Spleen (tissue), 11 donors: ENCODE measurements around the gene FBXL13. TPM values are rescaled to one million over a fixed set of nuclear protein-coding genes. Genes with fewer than 3 reads are reported as not detected.

Source experiments
- DNase-seq: peaks from one replicate; pipeline ENCODE4 v3.0.0-alpha.2; 2020
- H3K27ac ChIP-seq, 8 donors: fragments of 200-600 bp; sonication (generic) in 7 of 8; 1 replicate in 4 of 8; 2 replicates in 4 of 8; pipeline versions ENCODE4 v1.5.0 to v1.8.0; 2016 to 2021; ENCODE audit warnings: inconsistent platforms in 4 of 8, mild to moderate bottlenecking in 4 of 8, moderate library complexity in 1 of 8
- H3K27me3 ChIP-seq, 7 donors: fragments of 200-600 bp; sonication (generic) in 6 of 7; replicated peaks in 1 of 7; 1 replicate in 4 of 7; 2 replicates in 3 of 7; pipeline versions ENCODE4 v1.5.0 to v1.8.0; 2016 to 2021; ENCODE audit warnings: inconsistent platforms in 3 of 7, mild to moderate bottlenecking in 1 of 7
- H3K36me3 ChIP-seq, 6 donors: fragments of 200-600 bp; sonication (generic) in 5 of 6; 1 replicate in 4 of 6; 2 replicates in 2 of 6; pipeline versions ENCODE4 v1.5.0 to v1.8.0; 2016 to 2021; ENCODE audit warnings: inconsistent platforms in 2 of 6
- H3K4me1 ChIP-seq, 6 donors: fragments of 200-600 bp; sonication (generic) in 5 of 6; 1 replicate in 3 of 6; 2 replicates in 3 of 6; pipeline versions ENCODE4 v1.5.0 to v1.8.0; 2016 to 2021; ENCODE audit warnings: inconsistent platforms in 3 of 6
- H3K4me3 ChIP-seq, 8 donors: fragments of 200-600 bp; sonication (generic) in 7 of 8; 1 replicate in 4 of 8; 2 replicates in 4 of 8; pipeline versions ENCODE4 v1.5.0 to v1.8.0; 2016 to 2021; ENCODE audit warnings: inconsistent platforms in 4 of 8, mild to moderate bottlenecking in 4 of 8, moderate library complexity in 2 of 8
- H3K9me3 ChIP-seq, 8 donors: fragments of 200-600 bp; sonication (generic) in 7 of 8; 1 replicate in 4 of 8; 2 replicates in 4 of 8; pipeline versions ENCODE4 v1.5.0 to v1.8.0; 2016 to 2021; ENCODE audit warnings: inconsistent platforms in 4 of 8
- POLR2A ChIP-seq, 3 donors: fragments of 450-650 bp; IDR thresholded peaks; one replicate each; pipeline ENCODE4 v1.5.1; 2017; ENCODE audit warnings: antibody characterized with exemption in 3 of 3, mild to moderate bottlenecking in 1 of 3
- POLR2AphosphoS5 ChIP-seq, 3 donors: sonication (generic); formaldehyde crosslinking; IDR thresholded peaks; one replicate each; pipeline ENCODE4 v1.5.1; 2017; ENCODE audit warnings: antibody characterized with exemption in 3 of 3
- WGBS, 5 donors: extraction: QIAGEN DNeasy Blood & Tissue Kit in 3 of 5; methylation state at CpG; one replicate each; pipeline versions ENCODE4 v1.1.5 to v1.1.7; 2013 to 2018; 5-methylcytosine and 5-hydroxymethylcytosine counted together
- intact Hi-C: fragments of 100-400 bp; cut with DNase I; formaldehyde crosslinking; loops from one replicate; pipeline ENCODE4 v1.15.0; 2023; ENCODE audit warnings: low total_unique reads
- polyA plus RNA-seq, 3 donors: library from polyadenylated mRNA; stranded (reverse); fragments of 200-250 nt; gene quantifications; one replicate each; pipeline ENCODE4 v1.2.1, GENCODE V29; 2013
- total RNA-seq, 7 donors: library from RNA; depleted of rRNA in 3 of 7; stranded (reverse); fragments of >200 nt in 3 of 7; fragmentation: NEBNext Ultra II Directional in 4 of 7; extraction: Animal tissue kit (Norgen Biotek cat#: 25700) in 4 of 7; gene quantifications; one replicate each; pipeline versions ENCODE4 v1.1.0 to v1.2.1, GENCODE V29; 2016 to 2021
- TF ChIP-seq, protein P1 (sequence below), 11 experiments: fragments of 200-600 bp in 7 of 11; fragments of 450-650 bp in 4 of 11; sonication (generic) in 4 of 11; IDR thresholded peaks in 8 of 11; conservative IDR thresholded peaks in 3 of 11; 1 replicate in 7 of 11; 2 replicates in 4 of 11; pipeline versions ENCODE4 v1.4.0 to v1.8.0; 2016 to 2021; ENCODE audit warnings: antibody characterized with exemption in 11 of 11, inconsistent platforms in 4 of 11, mild to moderate bottlenecking in 1 of 11
- donor health status: healthy with polysubstance abuse.
- donor health status: DM: no; HTN: no; CAD: no; lungs with moderate emphysema.
- donor health status: DM: no; HTN: no; CAD: no.
- donor health status: Bipolar disorder and iron deficiency.
- donor health status: healthy.
- donor health status: DM: no; HTN: no; CAD: no.
- donor health status: DM: yes; HTN: yes; CAD: no.

Gene FBXL13
- total and polyA plus RNA-seq, 10 donors, result 0.09 to 6.6 (median 2.3) TPM

DNA sequence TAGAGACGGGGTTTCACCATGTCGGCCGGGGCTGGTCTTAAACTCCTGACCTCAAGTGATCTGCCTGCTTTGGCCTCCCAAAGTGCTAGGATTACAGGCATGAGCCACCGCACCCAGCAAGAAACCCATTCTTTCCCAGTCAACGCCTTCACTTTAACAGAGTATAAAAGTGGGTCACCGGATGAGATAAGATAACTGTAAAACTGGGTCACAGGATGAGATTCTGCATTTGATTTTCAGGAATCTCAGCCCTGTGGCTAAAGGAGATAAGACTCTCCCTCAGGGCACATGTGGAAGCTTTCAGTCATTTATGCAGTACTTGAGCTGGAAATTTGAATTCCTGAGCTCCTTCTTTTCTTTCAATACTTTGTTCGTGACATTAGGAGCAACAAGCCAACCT, 91.0 kb downstream of the FBXL13 start:
- no peaks in the 10 kb centered on the region for H3K36me3 ChIP-seq
- peaks cover 0 to 1% (median 0%) of the 10 kb centered on the region in 6 donors for H3K4me1 ChIP-seq
- no peak for DNase-seq
- H3K4me3 ChIP-seq, result no peak overlapping the region
- TF ChIP-seq POLR2AphosphoS5 (IDR thresholded peaks at IDR 0.05) (no peak), POLR2A (IDR thresholded peaks at IDR 0.05) (no peak)
- TF ChIP-seq, protein P1, sequence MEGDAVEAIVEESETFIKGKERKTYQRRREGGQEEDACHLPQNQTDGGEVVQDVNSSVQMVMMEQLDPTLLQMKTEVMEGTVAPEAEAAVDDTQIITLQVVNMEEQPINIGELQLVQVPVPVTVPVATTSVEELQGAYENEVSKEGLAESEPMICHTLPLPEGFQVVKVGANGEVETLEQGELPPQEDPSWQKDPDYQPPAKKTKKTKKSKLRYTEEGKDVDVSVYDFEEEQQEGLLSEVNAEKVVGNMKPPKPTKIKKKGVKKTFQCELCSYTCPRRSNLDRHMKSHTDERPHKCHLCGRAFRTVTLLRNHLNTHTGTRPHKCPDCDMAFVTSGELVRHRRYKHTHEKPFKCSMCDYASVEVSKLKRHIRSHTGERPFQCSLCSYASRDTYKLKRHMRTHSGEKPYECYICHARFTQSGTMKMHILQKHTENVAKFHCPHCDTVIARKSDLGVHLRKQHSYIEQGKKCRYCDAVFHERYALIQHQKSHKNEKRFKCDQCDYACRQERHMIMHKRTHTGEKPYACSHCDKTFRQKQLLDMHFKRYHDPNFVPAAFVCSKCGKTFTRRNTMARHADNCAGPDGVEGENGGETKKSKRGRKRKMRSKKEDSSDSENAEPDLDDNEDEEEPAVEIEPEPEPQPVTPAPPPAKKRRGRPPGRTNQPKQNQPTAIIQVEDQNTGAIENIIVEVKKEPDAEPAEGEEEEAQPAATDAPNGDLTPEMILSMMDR (IDR thresholded peaks at IDR 0.05 in 8 of 11, conservative IDR thresholded peaks at IDR 0.05 in 3 of 11), result no peak
- WGBS, 5 donors, result 77 to 92% (median 81%) methylated on average over 7 of the region's 7 CpGs
- peaks cover 0 to 10% (median 0%) of the 10 kb centered on the region in 8 donors for H3K9me3 ChIP-seq
- intact Hi-C loops, result no loop called here
- H3K27me3 ChIP-seq, result no peaks in the 10 kb centered on the region
- H3K27ac ChIP-seq, result no peak overlapping the region

DNA sequence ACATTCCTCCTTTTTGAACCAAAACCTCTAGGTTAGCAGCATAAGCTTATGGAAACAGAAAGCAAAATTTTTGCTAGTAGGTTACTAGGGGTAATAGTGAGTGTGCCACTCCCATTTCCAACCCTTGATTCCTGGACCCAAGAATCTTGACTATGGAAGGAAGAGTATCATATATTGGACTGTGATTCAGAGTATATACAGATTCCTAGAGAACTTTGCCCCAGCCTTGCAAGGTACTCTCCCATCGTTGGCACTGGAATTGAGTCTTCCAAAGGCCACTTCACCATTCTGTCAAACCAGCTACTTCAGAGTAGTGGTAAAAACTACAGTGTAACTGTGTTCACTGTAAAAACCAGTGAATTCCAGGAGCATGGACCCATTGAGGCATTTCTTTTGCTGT, 92.4 kb downstream of the FBXL13 start:
- Histone ChIP-seq H3K9me3 (peaks cover 0 to 10% (median 0%) of the 10 kb centered on the region in 8 donors), H3K4me3 (no peak overlapping the region), H3K36me3 (no peaks in the 10 kb centered on the region), H3K27ac (no peak overlapping the region), H3K27me3 (no peaks in the 10 kb centered on the region), H3K4me1 (no peaks in the 10 kb centered on the region)
- TF ChIP-seq POLR2AphosphoS5 (IDR thresholded peaks at IDR 0.05) (no peak), POLR2A (IDR thresholded peaks at IDR 0.05) (no peak)
- TF ChIP-seq, protein P1 (IDR thresholded peaks at IDR 0.05 in 8 of 11, conservative IDR thresholded peaks at IDR 0.05 in 3 of 11), result no peak
- 67 to 87% (median 77%) methylated on average over 1 of the region's 1 CpG for WGBS, 5 donors
- intact Hi-C loops, result no loop called here
- no peak for DNase-seq

DNA sequence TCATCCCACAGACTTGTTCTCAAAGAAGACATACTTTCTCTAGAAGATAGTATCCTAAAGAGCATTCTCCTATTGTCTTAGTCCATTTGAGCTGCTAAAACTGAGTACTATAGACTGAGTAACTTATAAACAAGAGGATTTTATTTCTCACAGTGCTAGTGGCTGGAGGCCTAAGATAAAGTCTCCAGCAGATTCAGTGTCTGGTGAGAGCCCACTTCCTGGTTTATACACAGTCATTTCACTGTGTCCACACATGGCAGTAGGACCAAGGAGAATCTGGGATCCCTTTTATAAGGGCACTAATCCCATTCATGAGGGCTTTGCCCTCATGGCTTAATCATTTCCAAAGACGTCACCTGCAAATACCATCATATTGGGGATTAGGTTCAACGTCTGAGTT, 93.1 kb downstream of the FBXL13 start:
- DNase-seq, result no peak
- H3K36me3 ChIP-seq, result no peaks in the 10 kb centered on the region
- peaks cover 0 to 10% (median 0%) of the 10 kb centered on the region in 8 donors for H3K9me3 ChIP-seq
- H3K27me3 ChIP-seq, result no peaks in the 10 kb centered on the region
- TF ChIP-seq POLR2AphosphoS5 (IDR thresholded peaks at IDR 0.05) (no peak), POLR2A (IDR thresholded peaks at IDR 0.05) (no peak)
- TF ChIP-seq, protein P1 (IDR thresholded peaks at IDR 0.05 in 8 of 11, conservative IDR thresholded peaks at IDR 0.05 in 3 of 11), result no peak
- WGBS, 5 donors, result 83 to 100% (median 100%) methylated on average over 2 of the region's 2 CpGs
- no peaks in the 10 kb centered on the region for H3K4me1 ChIP-seq
- no peak overlapping the region for H3K4me3 ChIP-seq
- no peak overlapping the region for H3K27ac ChIP-seq
- intact Hi-C loops, result no loop called here

DNA sequence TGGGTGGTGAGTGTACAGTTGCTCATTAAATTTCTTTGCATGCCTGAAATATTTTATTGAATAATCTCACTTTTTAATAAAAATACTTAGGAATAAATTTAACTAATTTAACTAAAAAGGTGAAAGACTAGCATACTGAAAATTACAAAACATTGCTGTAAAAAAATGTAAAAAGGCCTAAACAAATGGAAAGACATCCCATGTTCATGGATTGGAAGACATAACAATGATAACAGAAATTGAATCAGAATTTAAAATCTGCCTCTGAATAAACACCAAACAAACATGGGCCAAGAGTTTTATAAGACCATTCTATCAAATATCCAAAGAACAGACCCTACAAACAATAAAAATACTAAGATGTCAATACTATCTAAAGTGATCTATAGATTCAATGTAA, 94.9 kb downstream of the FBXL13 start:
- H3K4me1 ChIP-seq, result no peaks in the 10 kb centered on the region
- no peaks in the 10 kb centered on the region for H3K36me3 ChIP-seq
- intact Hi-C loops, result no loop called here
- H3K27me3 ChIP-seq, result no peaks in the 10 kb centered on the region
- DNase-seq, result no peak
- peaks cover 0 to 10% (median 0%) of the 10 kb centered on the region in 8 donors for H3K9me3 ChIP-seq
- no peak overlapping the region for H3K4me3 ChIP-seq
- H3K27ac ChIP-seq, result no peak overlapping the region
- TF ChIP-seq POLR2A (IDR thresholded peaks at IDR 0.05), result no peak
- TF ChIP-seq, protein P1 (IDR thresholded peaks at IDR 0.05 in 8 of 11, conservative IDR thresholded peaks at IDR 0.05 in 3 of 11), result no peak
- TF ChIP-seq POLR2AphosphoS5 (IDR thresholded peaks at IDR 0.05), result no peak
